ENCODE data around the gene GRIK4. TPM values are rescaled to one million over a fixed set of nuclear protein-coding genes. Genes with fewer than 3 reads are reported as not detected.

GRIK4 gene
- total RNA-seq, 1 donor from 2014 or later = 0.36 TPM

DNA sequence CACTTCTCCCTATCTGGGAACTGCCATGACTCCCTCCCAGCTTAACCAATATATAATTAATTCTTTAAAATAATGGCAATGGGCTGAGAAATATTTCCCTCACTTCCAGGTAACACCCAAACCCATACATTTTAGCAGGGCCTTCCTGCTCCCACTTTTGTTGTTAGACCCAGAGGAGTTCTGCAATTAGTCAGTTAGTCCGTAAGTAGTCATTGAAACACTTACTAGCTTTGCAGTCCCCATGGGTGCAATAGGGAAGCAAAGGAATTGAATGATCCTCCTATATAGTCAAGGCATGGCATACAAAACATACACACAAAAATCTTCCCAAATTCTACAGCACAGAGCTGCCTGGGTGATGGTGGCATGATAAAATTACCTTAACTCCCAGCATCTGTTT lies 258.4 kb downstream of the GRIK4 start:
- H3K9me3 ChIP-seq (ENCODE audit: low read depth) = peaks cover 6% of the 10 kb centered on the region
- H4K20me1 ChIP-seq (ENCODE audit: low read depth) = no peaks in the 10 kb centered on the region
- H3K36me3 Mint-ChIP-seq = no peaks in the 10 kb centered on the region
- no peaks in the 10 kb centered on the region for H3F3A ChIP-seq (ENCODE audit: low read depth)
- no peaks in the 10 kb centered on the region for H3K79me2 ChIP-seq (ENCODE audit: low read depth)
- TF ChIP-seq EZH2 (IDR thresholded peaks at IDR 0.05) = no peak
- TF ChIP-seq, protein P1, sequence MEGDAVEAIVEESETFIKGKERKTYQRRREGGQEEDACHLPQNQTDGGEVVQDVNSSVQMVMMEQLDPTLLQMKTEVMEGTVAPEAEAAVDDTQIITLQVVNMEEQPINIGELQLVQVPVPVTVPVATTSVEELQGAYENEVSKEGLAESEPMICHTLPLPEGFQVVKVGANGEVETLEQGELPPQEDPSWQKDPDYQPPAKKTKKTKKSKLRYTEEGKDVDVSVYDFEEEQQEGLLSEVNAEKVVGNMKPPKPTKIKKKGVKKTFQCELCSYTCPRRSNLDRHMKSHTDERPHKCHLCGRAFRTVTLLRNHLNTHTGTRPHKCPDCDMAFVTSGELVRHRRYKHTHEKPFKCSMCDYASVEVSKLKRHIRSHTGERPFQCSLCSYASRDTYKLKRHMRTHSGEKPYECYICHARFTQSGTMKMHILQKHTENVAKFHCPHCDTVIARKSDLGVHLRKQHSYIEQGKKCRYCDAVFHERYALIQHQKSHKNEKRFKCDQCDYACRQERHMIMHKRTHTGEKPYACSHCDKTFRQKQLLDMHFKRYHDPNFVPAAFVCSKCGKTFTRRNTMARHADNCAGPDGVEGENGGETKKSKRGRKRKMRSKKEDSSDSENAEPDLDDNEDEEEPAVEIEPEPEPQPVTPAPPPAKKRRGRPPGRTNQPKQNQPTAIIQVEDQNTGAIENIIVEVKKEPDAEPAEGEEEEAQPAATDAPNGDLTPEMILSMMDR (IDR thresholded peaks at IDR 0.05) = no peak
- no peak for TF ChIP-seq EZH2phosphoT487 (IDR thresholded peaks at IDR 0.05)
- H3K27ac Mint-ChIP-seq = no peak overlapping the region
- H3K27ac ChIP-seq = no peak overlapping the region
- DNase-seq (ENCODE audit: low spot score) = no peak
- no peak overlapping the region for H2AFZ ChIP-seq (replicated peaks)
- H3K4me1 Mint-ChIP-seq = no peaks in the 10 kb centered on the region
- no peaks in the 10 kb centered on the region for H3K4me1 ChIP-seq
- peaks cover 26% of the 10 kb centered on the region for H3K9me3 Mint-ChIP-seq
- H3K4me2 ChIP-seq = no peak overlapping the region
- no peaks in the 10 kb centered on the region for H3K36me3 ChIP-seq
- H3K4me3 ChIP-seq = no peak overlapping the region
- no peak overlapping the region for H3K9ac ChIP-seq
- no peak overlapping the region for H3K4me3 Mint-ChIP-seq
- no peaks in the 10 kb centered on the region for H3K27me3 ChIP-seq
- H3K27me3 Mint-ChIP-seq (ENCODE audit: insufficient read depth, low read depth) = peaks cover 12% of the 10 kb centered on the region

DNA sequence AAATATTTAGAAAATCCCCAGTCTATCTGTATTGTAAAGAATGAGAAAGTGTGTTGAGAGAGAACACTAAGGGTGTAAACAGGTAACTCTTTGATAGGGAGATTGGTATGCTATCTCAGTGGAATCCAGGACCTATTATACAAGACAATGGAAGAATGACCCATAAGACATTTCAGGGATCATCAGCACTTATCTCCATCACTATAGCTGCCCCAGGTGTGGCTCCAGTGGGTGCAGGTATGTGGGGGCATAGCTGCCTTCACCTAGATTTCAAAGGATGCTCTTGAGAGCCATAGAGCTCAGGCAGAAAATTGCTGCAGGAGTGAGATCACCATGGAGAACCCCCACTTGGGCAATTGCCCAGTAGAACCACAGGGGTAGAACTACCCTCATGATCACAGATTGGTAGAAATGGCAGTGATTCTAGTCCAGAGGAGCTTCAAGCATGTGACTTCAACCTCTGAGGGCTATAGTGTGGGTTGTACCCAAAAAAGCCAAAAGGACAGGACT lies 260.1 kb downstream of the GRIK4 start:
- Histone ChIP-seq H3K79me2 (ENCODE audit: low read depth) (no peaks in the 10 kb centered on the region), H3K4me1 (peaks cover 13% of the 10 kb centered on the region), H3K27me3 (no peaks in the 10 kb centered on the region), H4K20me1 (ENCODE audit: low read depth) (no peaks in the 10 kb centered on the region), H3K9me3 (ENCODE audit: low read depth) (peaks cover 6% of the 10 kb centered on the region), H3K27ac (no peak overlapping the region), H3F3A (ENCODE audit: low read depth) (peaks cover 12% of the 10 kb centered on the region), H3K4me2 (no peak overlapping the region), H2AFZ (replicated peaks) (no peak overlapping the region), H3K36me3 (no peaks in the 10 kb centered on the region), H3K9ac (no peak overlapping the region), H3K4me3 (no peak overlapping the region)
- H3K27ac Mint-ChIP-seq = no peak overlapping the region
- H3K36me3 Mint-ChIP-seq = no peaks in the 10 kb centered on the region
- peaks cover 11% of the 10 kb centered on the region for H3K4me1 Mint-ChIP-seq
- H3K4me3 Mint-ChIP-seq = no peak overlapping the region
- TF ChIP-seq, protein P1 (IDR thresholded peaks at IDR 0.05) = no peak
- DNase-seq (ENCODE audit: low spot score) = no peak
- peaks cover 22% of the 10 kb centered on the region for H3K9me3 Mint-ChIP-seq
- peaks cover 9% of the 10 kb centered on the region for H3K27me3 Mint-ChIP-seq (ENCODE audit: insufficient read depth, low read depth)

DNA sequence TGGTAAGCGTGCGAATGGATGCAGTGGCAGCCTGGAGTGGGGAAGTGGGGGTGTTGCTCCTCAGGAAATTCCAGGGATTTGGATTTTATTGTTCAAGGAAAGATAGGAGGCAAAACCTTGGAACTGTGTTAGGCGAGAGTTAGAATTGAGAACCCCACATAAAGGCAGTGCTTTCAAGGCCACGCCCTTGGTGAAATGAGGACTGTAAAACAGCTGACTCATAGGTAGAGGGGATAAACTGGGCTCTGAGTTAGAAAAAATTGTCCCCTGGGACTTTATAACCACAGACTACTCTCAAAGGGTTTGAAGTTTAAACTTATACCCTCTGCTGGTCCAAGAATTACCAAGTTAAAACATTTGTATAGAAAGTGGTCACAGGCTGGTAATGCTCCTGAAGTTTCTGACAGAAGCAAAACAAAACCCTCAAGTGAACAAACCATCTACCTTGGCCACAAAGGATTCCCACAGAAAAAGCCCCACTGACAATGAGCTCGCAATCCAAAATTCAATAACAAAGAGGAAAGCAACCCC lies 262.0 kb downstream of the GRIK4 start:
- Histone ChIP-seq H3K79me2 (ENCODE audit: low read depth) (no peaks in the 10 kb centered on the region), H3F3A (ENCODE audit: low read depth) (peaks cover 21% of the 10 kb centered on the region), H3K4me3 (no peak overlapping the region), H3K4me2 (no peak overlapping the region), H3K27ac (no peak overlapping the region), H4K20me1 (ENCODE audit: low read depth) (no peaks in the 10 kb centered on the region), H2AFZ (replicated peaks) (no peak overlapping the region), H3K9me3 (ENCODE audit: low read depth) (no peaks in the 10 kb centered on the region), H3K9ac (no peak overlapping the region), H3K36me3 (no peaks in the 10 kb centered on the region), H3K4me1 (peaks cover 26% of the 10 kb centered on the region), H3K27me3 (no peaks in the 10 kb centered on the region)
- no peak overlapping the region for H3K4me3 Mint-ChIP-seq
- peaks cover 10% of the 10 kb centered on the region for H3K27me3 Mint-ChIP-seq (ENCODE audit: insufficient read depth, low read depth)
- DNase-seq (ENCODE audit: low spot score) = no peak
- peaks cover 27% of the 10 kb centered on the region for H3K4me1 Mint-ChIP-seq
- no peak overlapping the region for H3K27ac Mint-ChIP-seq
- TF ChIP-seq, protein P1 (IDR thresholded peaks at IDR 0.05) = no peak
- TF ChIP-seq EZH2phosphoT487 (IDR thresholded peaks at IDR 0.05) (no peak), EZH2 (IDR thresholded peaks at IDR 0.05) (no peak)
- H3K9me3 Mint-ChIP-seq = peaks cover 7% of the 10 kb centered on the region
- no peaks in the 10 kb centered on the region for H3K36me3 Mint-ChIP-seq
